Measurements from ENCODE around the gene ZMIZ1.

The ZMIZ1 gene

GRCh38 chr10:79082035-79082373 is 13.2 kb downstream of the ZMIZ1 start:
- no peak overlapping the region for H3K9ac ChIP-seq
- H3K4me3 ChIP-seq (IDR thresholded peaks at IDR 0.05; ENCODE audit: insufficient read depth, low read depth, low read length) = no peak overlapping the region
- no peaks in the 10 kb centered on the region for H4K20me1 ChIP-seq (ENCODE audit: insufficient read depth)
- H3K27ac ChIP-seq = no peak overlapping the region
- no peak for TF ChIP-seq CTCF (conservative IDR thresholded peaks at IDR 0.05; ENCODE audit: low read depth, low read length)
- H3K27me3 ChIP-seq (ENCODE audit: insufficient read depth, low read depth) = no peaks in the 10 kb centered on the region
- H2AFZ ChIP-seq (ENCODE audit: low read depth) = no peak overlapping the region
- no peaks in the 10 kb centered on the region for H3K36me3 ChIP-seq (ENCODE audit: insufficient read depth)
- no peak overlapping the region for H3K4me2 ChIP-seq
- H3K4me1 ChIP-seq (ENCODE audit: low read depth, poor library complexity, severe bottlenecking) = peaks cover 6% of the 10 kb centered on the region
- no peaks in the 10 kb centered on the region for H3K79me2 ChIP-seq (ENCODE audit: insufficient read depth, low read depth)

- H3K27ac ChIP-seq = no peak overlapping the region
- H3K4me1 ChIP-seq (ENCODE audit: low read depth, poor library complexity, severe bottlenecking) = peaks cover 6% of the 10 kb centered on the region
- no peaks in the 10 kb centered on the region for H3K27me3 ChIP-seq (ENCODE audit: insufficient read depth, low read depth)
- no peak overlapping the region for H3K9ac ChIP-seq
- no peak overlapping the region for H3K4me2 ChIP-seq
- TF ChIP-seq CTCF (conservative IDR thresholded peaks at IDR 0.05; ENCODE audit: low read depth, low read length) = no peak
- H4K20me1 ChIP-seq (ENCODE audit: insufficient read depth) = no peaks in the 10 kb centered on the region
- H3K36me3 ChIP-seq (ENCODE audit: insufficient read depth) = no peaks in the 10 kb centered on the region
- no peaks in the 10 kb centered on the region for H3K79me2 ChIP-seq (ENCODE audit: insufficient read depth, low read depth)
- H2AFZ ChIP-seq (ENCODE audit: low read depth) = no peak overlapping the region
- H3K4me3 ChIP-seq (IDR thresholded peaks at IDR 0.05; ENCODE audit: insufficient read depth, low read depth, low read length) = no peak overlapping the region
Measured at GRCh38 chr10:79082631-79083596, 14.1 kb downstream of the ZMIZ1 start.

- Histone ChIP-seq H2AFZ (ENCODE audit: low read depth) (no peak overlapping the region), H3K4me1 (ENCODE audit: low read depth, poor library complexity, severe bottlenecking) (peaks cover 6% of the 10 kb centered on the region), H3K27me3 (ENCODE audit: insufficient read depth, low read depth) (no peaks in the 10 kb centered on the region), H3K79me2 (ENCODE audit: insufficient read depth, low read depth) (no peaks in the 10 kb centered on the region), H3K4me3 (IDR thresholded peaks at IDR 0.05; ENCODE audit: insufficient read depth, low read depth, low read length) (no peak overlapping the region), H3K27ac (no peak overlapping the region), H3K36me3 (ENCODE audit: insufficient read depth) (no peaks in the 10 kb centered on the region), H3K4me2 (no peak overlapping the region), H4K20me1 (ENCODE audit: insufficient read depth) (no peaks in the 10 kb centered on the region), H3K9ac (no peak overlapping the region)
- TF ChIP-seq CTCF (conservative IDR thresholded peaks at IDR 0.05; ENCODE audit: low read depth, low read length) = no peak
Measured at GRCh38 chr10:79084012-79084971, 15.5 kb downstream of the ZMIZ1 start.

DNA sequence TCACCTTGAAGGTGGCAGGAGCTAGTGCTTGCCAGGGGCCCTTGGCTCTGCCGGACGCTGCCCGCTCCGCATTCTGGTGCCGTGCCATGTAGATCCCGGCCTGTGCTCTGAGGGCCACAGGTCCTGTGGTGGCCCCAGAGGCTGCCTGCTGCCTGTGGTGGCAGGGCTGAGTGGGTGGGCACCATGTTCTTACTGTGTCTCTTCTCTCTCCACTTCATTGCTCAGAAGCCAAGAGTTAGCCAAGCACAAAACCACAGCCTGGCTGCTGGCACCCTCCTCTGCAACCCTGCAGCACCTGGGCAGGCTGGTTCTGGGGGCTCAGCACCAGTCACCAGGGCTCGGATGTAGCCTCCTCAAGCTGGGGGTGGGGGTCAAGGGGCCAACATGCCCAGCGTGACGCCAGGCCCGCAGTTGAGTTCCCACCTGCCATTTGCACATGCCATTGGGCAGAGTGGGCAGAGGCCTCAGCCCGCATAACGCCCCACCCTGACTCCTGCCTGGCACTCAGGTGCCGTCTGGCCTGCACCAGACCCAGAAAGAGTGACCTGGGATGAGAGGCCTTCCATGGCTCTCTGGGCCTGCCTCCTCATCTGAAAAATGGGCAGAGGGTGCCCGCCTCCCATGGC is 16.3 kb downstream of the ZMIZ1 start:
- Histone ChIP-seq H3K4me1 (ENCODE audit: low read depth, poor library complexity, severe bottlenecking) (peaks cover 6% of the 10 kb centered on the region), H3K27me3 (ENCODE audit: insufficient read depth, low read depth) (no peaks in the 10 kb centered on the region), H3K4me2 (no peak overlapping the region), H3K9ac (no peak overlapping the region), H4K20me1 (ENCODE audit: insufficient read depth) (no peaks in the 10 kb centered on the region), H3K4me3 (IDR thresholded peaks at IDR 0.05; ENCODE audit: insufficient read depth, low read depth, low read length) (no peak overlapping the region), H3K79me2 (ENCODE audit: insufficient read depth, low read depth) (no peaks in the 10 kb centered on the region), H3K36me3 (ENCODE audit: insufficient read depth) (no peaks in the 10 kb centered on the region), H3K27ac (no peak overlapping the region), H2AFZ (ENCODE audit: low read depth) (no peak overlapping the region)
- TF ChIP-seq CTCF (conservative IDR thresholded peaks at IDR 0.05; ENCODE audit: low read depth, low read length) = no peak

Data from KMS-11 (cell line).